Measurements from ENCODE around the gene STXBP6. TPM values are rescaled to one million over a fixed set of nuclear protein-coding genes. Genes with fewer than 3 reads are reported as not detected.

The STXBP6 gene
- total RNA-seq, 1 experiment from 2014 or later = 32.2 TPM

DNA sequence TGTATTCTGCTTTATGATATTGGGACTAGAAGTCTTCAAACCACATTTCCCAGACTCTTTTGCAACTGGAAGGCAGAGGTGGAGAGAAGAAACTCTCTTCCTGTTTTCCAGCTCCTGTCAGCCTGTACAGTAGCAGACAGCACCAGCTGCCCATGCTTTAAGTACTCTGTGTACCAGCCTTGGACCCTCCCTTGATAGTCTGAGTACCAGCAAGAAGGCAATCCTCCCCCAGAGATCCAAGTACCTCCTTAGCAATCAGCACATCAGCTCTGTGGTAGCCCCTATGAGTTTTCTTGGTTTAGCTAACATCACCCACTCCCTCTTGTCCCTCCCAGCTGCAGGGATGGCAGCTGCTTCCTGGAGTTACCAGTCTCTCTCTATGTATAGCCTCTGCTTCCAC lies 56.3 kb downstream of the STXBP6 start:
- intact Hi-C loops (cut with micrococcal nuclease; ENCODE audit: unreplicated experiment) = no loop called here
- no peak for DNase-seq
- Mint-ChIP-seq H3K27me3 (ENCODE audit: insufficient read depth, unreplicated experiment) (no peaks in the 10 kb centered on the region), H3K27ac (ENCODE audit: unreplicated experiment) (no peak overlapping the region), H3K4me1 (ENCODE audit: low read depth, unreplicated experiment) (peaks cover 7% of the 10 kb centered on the region), H3K9me3 (ENCODE audit: unreplicated experiment) (no peaks in the 10 kb centered on the region), H3K36me3 (ENCODE audit: insufficient read depth, unreplicated experiment) (peaks cover 7% of the 10 kb centered on the region), H3K4me3 (ENCODE audit: unreplicated experiment) (no peak overlapping the region)
- no TSS peak for BruUV-seq (replicated peaks)
- 0 out of 2 replicates have a peak, but pooled peaks cover 4% of the 10 kb centered on the region for H3K4me1 ChIP-seq
- no peak for TF ChIP-seq CTCF (IDR thresholded peaks at IDR 0.05; ENCODE audit: insufficient read depth in 1 of 2, low read depth in 1 of 2, low read length in 1 of 2, severe bottlenecking in 1 of 2, unreplicated experiment in 1 of 2)
- H3K9me3 ChIP-seq = no peaks in the 10 kb centered on the region
- CTCF ChIA-PET = no interaction called here
- no peak overlapping the region for H3K4me3 ChIP-seq (ENCODE audit: low read depth, low read length)
- H3K36me3 ChIP-seq (ENCODE audit: control insufficient read depth, insufficient read depth, low read length) = no peaks in the 10 kb centered on the region
- POLR2A ChIA-PET = no interaction called here
- H3K27me3 ChIP-seq (replicated peaks; ENCODE audit: control insufficient read depth, insufficient read depth, low read length) = no peaks in the 10 kb centered on the region

- Histone ChIP-seq H3K36me3 (ENCODE audit: control insufficient read depth, insufficient read depth, low read length) (no peaks in the 10 kb centered on the region), H3K4me1 (0 out of 2 replicates have a peak, but pooled peaks cover 4% of the 10 kb centered on the region), H3K4me3 (ENCODE audit: low read depth, low read length) (no peak overlapping the region), H3K27me3 (replicated peaks; ENCODE audit: control insufficient read depth, insufficient read depth, low read length) (no peaks in the 10 kb centered on the region), H3K9me3 (no peaks in the 10 kb centered on the region)
- Mint-ChIP-seq H3K9me3 (ENCODE audit: unreplicated experiment) (peaks cover 3% of the 10 kb centered on the region), H3K27me3 (ENCODE audit: insufficient read depth, unreplicated experiment) (no peaks in the 10 kb centered on the region), H3K4me1 (ENCODE audit: low read depth, unreplicated experiment) (peaks cover 7% of the 10 kb centered on the region), H3K27ac (ENCODE audit: unreplicated experiment) (no peak overlapping the region), H3K4me3 (ENCODE audit: unreplicated experiment) (no peak overlapping the region), H3K36me3 (ENCODE audit: insufficient read depth, unreplicated experiment) (peaks cover 7% of the 10 kb centered on the region)
- ChIA-PET CTCF (interaction anchor here (0.8 to 0.9 kb wide), 2 partner anchors 153 to 186 kb away, joined by 3 to 5 read pairs; no protein-coding TSS in a partner anchor), POLR2A (no interaction called here)
- intact Hi-C loops (cut with micrococcal nuclease; ENCODE audit: unreplicated experiment) = no loop called here
- no peak for DNase-seq
- no TSS peak for BruUV-seq (replicated peaks)
- no peak for TF ChIP-seq CTCF (IDR thresholded peaks at IDR 0.05; ENCODE audit: insufficient read depth in 1 of 2, low read depth in 1 of 2, low read length in 1 of 2, severe bottlenecking in 1 of 2, unreplicated experiment in 1 of 2)
Measured at GRCh38 chr14:24992624-24993360, 57.2 kb downstream of the STXBP6 start.

DNA sequence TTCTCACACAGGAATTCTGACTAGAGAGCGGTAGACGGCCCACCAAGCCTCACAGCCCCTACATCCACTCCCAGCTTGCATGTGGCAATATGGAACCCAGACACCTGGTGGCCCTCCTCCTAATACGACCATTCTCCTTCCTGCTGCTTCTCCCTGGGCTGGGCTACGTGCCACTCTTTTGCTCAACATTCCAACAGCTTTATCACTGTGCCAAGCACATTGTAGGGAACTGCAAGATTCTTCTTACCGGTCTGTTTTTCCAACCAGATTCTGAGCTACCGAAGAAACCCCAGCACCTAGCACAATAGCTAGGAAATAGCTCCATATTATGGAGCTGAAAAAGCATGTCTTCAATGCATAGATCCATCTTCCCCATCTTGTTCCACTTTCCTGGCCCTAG lies 58.1 kb downstream of the STXBP6 start:
- Mint-ChIP-seq H3K36me3 (ENCODE audit: insufficient read depth, unreplicated experiment) (peaks cover 12% of the 10 kb centered on the region), H3K27ac (ENCODE audit: unreplicated experiment) (no peak overlapping the region), H3K4me1 (ENCODE audit: low read depth, unreplicated experiment) (peaks cover 7% of the 10 kb centered on the region), H3K9me3 (ENCODE audit: unreplicated experiment) (peaks cover 9% of the 10 kb centered on the region), H3K4me3 (ENCODE audit: unreplicated experiment) (no peak overlapping the region), H3K27me3 (ENCODE audit: insufficient read depth, unreplicated experiment) (no peaks in the 10 kb centered on the region)
- intact Hi-C loops (cut with micrococcal nuclease; ENCODE audit: unreplicated experiment) = no loop called here
- CTCF ChIA-PET = no interaction called here
- H3K9me3 ChIP-seq = no peaks in the 10 kb centered on the region
- no peak overlapping the region for H3K4me3 ChIP-seq (ENCODE audit: low read depth, low read length)
- no TSS peak for BruUV-seq (replicated peaks)
- peaks cover 3% of the 10 kb centered on the region for H3K4me1 ChIP-seq
- TF ChIP-seq CTCF (IDR thresholded peaks at IDR 0.05; ENCODE audit: insufficient read depth in 1 of 2, low read depth in 1 of 2, low read length in 1 of 2, severe bottlenecking in 1 of 2, unreplicated experiment in 1 of 2) = no peak
- POLR2A ChIA-PET = no interaction called here
- DNase-seq = no peak
- H3K27me3 ChIP-seq (replicated peaks; ENCODE audit: control insufficient read depth, insufficient read depth, low read length) = no peaks in the 10 kb centered on the region
- H3K36me3 ChIP-seq (ENCODE audit: control insufficient read depth, insufficient read depth, low read length) = no peaks in the 10 kb centered on the region

Data from Caco-2 (cell line).